HL-60 (cell line): ENCODE measurements around the gene KIF25.

Source experiments
- DNase-seq, 2 experiments: peaks; one replicate each; pipeline ENCODE4 v3.0.0-alpha.2; 2010 to 2020; ENCODE audit warnings: low read depth in 1 of 2, low spot score in 1 of 2
- H3K27ac ChIP-seq: fragments of 250-450 bp; sonication (Bioruptor Pico); replicated peaks from 2 replicates; pipeline ENCODE4 v1.5.1; 2020; ENCODE audit warnings: mild to moderate bottlenecking, moderate library complexity
- H3K27me3 ChIP-seq: fragments of 250-450 bp; sonication (Bioruptor Pico); 2 replicates; pipeline ENCODE4 v1.5.1; 2021; ENCODE audit warnings: mild to moderate bottlenecking, moderate library complexity; ENCODE audit not compliant: insufficient read depth, poor library complexity, severe bottlenecking
- H3K4me3 ChIP-seq: replicated peaks from 2 replicates; pipeline ENCODE4 v1.5.1; 2011; ENCODE audit warnings: mild to moderate bottlenecking, control low read depth, low read length; ENCODE audit not compliant: insufficient read depth
- GABPA ChIP-seq: IDR thresholded peaks from 2 replicates; pipeline ENCODE4 v1.6.1; 2012; ENCODE audit warnings: low read depth
- POLR2AphosphoS5 ChIP-seq: IDR thresholded peaks from 2 replicates; pipeline ENCODE4 v1.6.1; 2012; ENCODE audit warnings: low read depth
- REST ChIP-seq: IDR thresholded peaks from 2 replicates; pipeline ENCODE4 v1.6.1; 2012; ENCODE audit warnings: low read depth; ENCODE audit not compliant: insufficient replicate concordance
- SPI1 ChIP-seq: IDR thresholded peaks from 2 replicates; pipeline ENCODE4 v1.6.1; 2012; ENCODE audit warnings: low read depth, mild to moderate bottlenecking, borderline replicate concordance
- TF ChIP-seq, protein P1 (sequence below): IDR thresholded peaks from one replicate; pipeline ENCODE4 v1.5.1; 2011; ENCODE audit warnings: low read length, control low read depth, inconsistent platforms; ENCODE audit not compliant: insufficient read depth

KIF25 gene

GRCh38 chr6:168081858-168082546, 84.5 kb downstream of the KIF25 start:
- no peak overlapping the region for H3K27ac ChIP-seq
- H3K27me3 ChIP-seq: no peaks in the 10 kb centered on the region
- TF ChIP-seq, protein P1, sequence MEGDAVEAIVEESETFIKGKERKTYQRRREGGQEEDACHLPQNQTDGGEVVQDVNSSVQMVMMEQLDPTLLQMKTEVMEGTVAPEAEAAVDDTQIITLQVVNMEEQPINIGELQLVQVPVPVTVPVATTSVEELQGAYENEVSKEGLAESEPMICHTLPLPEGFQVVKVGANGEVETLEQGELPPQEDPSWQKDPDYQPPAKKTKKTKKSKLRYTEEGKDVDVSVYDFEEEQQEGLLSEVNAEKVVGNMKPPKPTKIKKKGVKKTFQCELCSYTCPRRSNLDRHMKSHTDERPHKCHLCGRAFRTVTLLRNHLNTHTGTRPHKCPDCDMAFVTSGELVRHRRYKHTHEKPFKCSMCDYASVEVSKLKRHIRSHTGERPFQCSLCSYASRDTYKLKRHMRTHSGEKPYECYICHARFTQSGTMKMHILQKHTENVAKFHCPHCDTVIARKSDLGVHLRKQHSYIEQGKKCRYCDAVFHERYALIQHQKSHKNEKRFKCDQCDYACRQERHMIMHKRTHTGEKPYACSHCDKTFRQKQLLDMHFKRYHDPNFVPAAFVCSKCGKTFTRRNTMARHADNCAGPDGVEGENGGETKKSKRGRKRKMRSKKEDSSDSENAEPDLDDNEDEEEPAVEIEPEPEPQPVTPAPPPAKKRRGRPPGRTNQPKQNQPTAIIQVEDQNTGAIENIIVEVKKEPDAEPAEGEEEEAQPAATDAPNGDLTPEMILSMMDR: no peak
- TF ChIP-seq GABPA: no peak
- TF ChIP-seq SPI1: no peak
- no peak for TF ChIP-seq POLR2AphosphoS5
- no peak for TF ChIP-seq REST
- DNase-seq: no peak
- no peak overlapping the region for H3K4me3 ChIP-seq

GRCh38 chr6:168082860-168083513, 85.5 kb downstream of the KIF25 start:
- Histone ChIP-seq H3K4me3 (no peak overlapping the region), H3K27me3 (no peaks in the 10 kb centered on the region), H3K27ac (no peak overlapping the region)
- TF ChIP-seq POLR2AphosphoS5 (no peak), SPI1 (no peak), REST (no peak), GABPA (no peak)
- TF ChIP-seq, protein P1: no peak
- DNase-seq: no peak

GRCh38 chr6:168083514-168083885, 86.0 kb downstream of the KIF25 start:
- no peak for TF ChIP-seq GABPA
- TF ChIP-seq REST: no peak
- TF ChIP-seq POLR2AphosphoS5: no peak
- TF ChIP-seq, protein P1: no peak
- TF ChIP-seq SPI1: no peak
- DNase-seq: no peak

More at GRCh38 chr6:168083514-168083885, 86.0 kb downstream of the KIF25 start:
- Histone ChIP-seq H3K4me3 (no peak overlapping the region), H3K27me3 (no peaks in the 10 kb centered on the region), H3K27ac (no peak overlapping the region)
